ENCODE measurements around the gene COPE. TPM values are rescaled to one million over a fixed set of nuclear protein-coding genes. Genes with fewer than 3 reads are reported as not detected.
A peak's percentile ranks its signal among the peaks of the same experiment; 100 is the strongest.

Gene COPE
- total RNA-seq, 1 experiment from 2014 or later = 253 TPM

GRCh38 chr19:18879579-18880373 is 39.4 kb downstream of the COPE start:
- in situ Hi-C loops (cut with HindIII; ENCODE audit: low pct_unique_long_range_greater_than_20kb, low sequenced_read_pairs) = no loop called here
- peak; percentile 47 for DNase-seq (ENCODE audit: low read depth, low spot score)

GRCh38 chr19:18878858-18879578 is 40.2 kb downstream of the COPE start:
- DNase-seq (ENCODE audit: low read depth, low spot score) = no peak
- in situ Hi-C loops (cut with HindIII; ENCODE audit: low pct_unique_long_range_greater_than_20kb, low sequenced_read_pairs) = no loop called here

GRCh38 chr19:18878058-18878797 is 41.0 kb downstream of the COPE start:
- in situ Hi-C loops (cut with HindIII; ENCODE audit: low pct_unique_long_range_greater_than_20kb, low sequenced_read_pairs) = no loop called here
- no peak for DNase-seq (ENCODE audit: low read depth, low spot score)

- DNase-seq (ENCODE audit: low read depth, low spot score) = no peak
- in situ Hi-C loops (cut with HindIII; ENCODE audit: low pct_unique_long_range_greater_than_20kb, low sequenced_read_pairs) = no loop called here
Measured at GRCh38 chr19:18876865-18877264, 42.3 kb downstream of the COPE start.

GRCh38 chr19:18875726-18876125 is 43.5 kb downstream of the COPE start:
- in situ Hi-C loops (cut with HindIII; ENCODE audit: low pct_unique_long_range_greater_than_20kb, low sequenced_read_pairs) = no loop called here

GRCh38 chr19:18871543-18871942 is 47.6 kb downstream of the COPE start:
- DNase-seq (ENCODE audit: low read depth, low spot score) = no peak
- in situ Hi-C loops (cut with HindIII; ENCODE audit: low pct_unique_long_range_greater_than_20kb, low sequenced_read_pairs) = no loop called here

More at GRCh38 chr19:18875726-18876125, 43.5 kb downstream of the COPE start:
- no peak for DNase-seq (ENCODE audit: low read depth, low spot score)

- DNase-seq (ENCODE audit: low read depth, low spot score) = no peak
- in situ Hi-C loops (cut with HindIII; ENCODE audit: low pct_unique_long_range_greater_than_20kb, low sequenced_read_pairs) = no loop called here
Measured at GRCh38 chr19:18870531-18871172, 48.5 kb downstream of the COPE start.

- in situ Hi-C loops (cut with HindIII; ENCODE audit: low pct_unique_long_range_greater_than_20kb, low sequenced_read_pairs) = no loop called here
- no peak for DNase-seq (ENCODE audit: low read depth, low spot score)
Measured at GRCh38 chr19:18869781-18870530, 49.2 kb downstream of the COPE start.

- in situ Hi-C loops (cut with HindIII; ENCODE audit: low pct_unique_long_range_greater_than_20kb, low sequenced_read_pairs) = no loop called here
- no peak for DNase-seq (ENCODE audit: low read depth, low spot score)
Measured at GRCh38 chr19:18869023-18869618, 50.1 kb downstream of the COPE start.

GRCh38 chr19:18868380-18869022 is 50.7 kb downstream of the COPE start:
- in situ Hi-C loops (cut with HindIII; ENCODE audit: low pct_unique_long_range_greater_than_20kb, low sequenced_read_pairs) = no loop called here

GRCh38 chr19:18867751-18868150 is 51.4 kb downstream of the COPE start:
- no peak for DNase-seq (ENCODE audit: low read depth, low spot score)
- in situ Hi-C loops (cut with HindIII; ENCODE audit: low pct_unique_long_range_greater_than_20kb, low sequenced_read_pairs) = no loop called here

More at GRCh38 chr19:18868380-18869022, 50.7 kb downstream of the COPE start:
- DNase-seq (ENCODE audit: low read depth, low spot score) = no peak

GRCh38 chr19:18867199-18867598 is 52.0 kb downstream of the COPE start:
- in situ Hi-C loops (cut with HindIII; ENCODE audit: low pct_unique_long_range_greater_than_20kb, low sequenced_read_pairs) = no loop called here
- DNase-seq (ENCODE audit: low read depth, low spot score) = no peak

- no peak for DNase-seq (ENCODE audit: low read depth, low spot score)
- in situ Hi-C loops (cut with HindIII; ENCODE audit: low pct_unique_long_range_greater_than_20kb, low sequenced_read_pairs) = no loop called here
Measured at GRCh38 chr19:18866800-18867123, 52.4 kb downstream of the COPE start.

GRCh38 chr19:18865973-18866799 is 53.0 kb downstream of the COPE start:
- DNase-seq (ENCODE audit: low read depth, low spot score) = peak; percentile 52
- in situ Hi-C loops (cut with HindIII; ENCODE audit: low pct_unique_long_range_greater_than_20kb, low sequenced_read_pairs) = no loop called here

GRCh38 chr19:18865106-18865972 is 53.8 kb downstream of the COPE start:
- DNase-seq (ENCODE audit: low read depth, low spot score) = no peak
- in situ Hi-C loops (cut with HindIII; ENCODE audit: low pct_unique_long_range_greater_than_20kb, low sequenced_read_pairs) = no loop called here

All from SK-MEL-5 (cell line).